Measurements from ENCODE around the gene INSIG2. TPM values are rescaled to one million over a fixed set of nuclear protein-coding genes. Genes with fewer than 3 reads are reported as not detected.

INSIG2 gene
- total RNA-seq, 2 donors from 2014 or later = 10.9 to 12.5 TPM

GRCh38 chr2:118120401-118120780 is 32.1 kb downstream of the INSIG2 start:
- H3K9me3 ChIP-seq (ENCODE audit: control insufficient read depth, low read length) = no peaks in the 10 kb centered on the region
- H3K27ac ChIP-seq (ENCODE audit: low read depth, low read length) = no peak overlapping the region
- Mint-ChIP-seq H3K36me3 (ENCODE audit: low read depth) (no peaks in the 10 kb centered on the region), H3K4me3 (no peak overlapping the region), H3K27me3 (ENCODE audit: insufficient read depth) (no peaks in the 10 kb centered on the region), H3K4me1 (peaks cover 42% of the 10 kb centered on the region), H3K27ac (no peak overlapping the region), H3K9me3 (no peaks in the 10 kb centered on the region)
- H3K4me3 ChIP-seq (ENCODE audit: low read length) = no peak overlapping the region
- no peak for TF ChIP-seq CTCF (conservative IDR thresholded peaks at IDR 0.05)
- H3K9ac ChIP-seq (ENCODE audit: extremely low read depth, low read length, poor library complexity, severe bottlenecking) = no peak overlapping the region
- no peaks in the 10 kb centered on the region for H3K36me3 ChIP-seq (ENCODE audit: control insufficient read depth, insufficient read depth, low read length)
- no peaks in the 10 kb centered on the region for H3K27me3 ChIP-seq (ENCODE audit: control insufficient read depth, insufficient read depth, low read length, poor library complexity, severe bottlenecking)
- DNase-seq = no peak
- H3K4me1 ChIP-seq (ENCODE audit: control insufficient read depth, insufficient read depth, low read length) = peaks cover 11% of the 10 kb centered on the region
- 94% methylated on average over 4 of the region's 4 CpGs; no CpG with 5 or more reads in 1 of the 2 experiments for WGBS, 2 experiments (ENCODE audit: insufficient coverage in 1 of 2, insufficient read length in 1 of 2)

GRCh38 chr2:118121101-118121500 is 32.8 kb downstream of the INSIG2 start:
- Mint-ChIP-seq H3K27me3 (ENCODE audit: insufficient read depth) (no peaks in the 10 kb centered on the region), H3K36me3 (ENCODE audit: low read depth) (no peaks in the 10 kb centered on the region), H3K4me1 (peaks cover 36% of the 10 kb centered on the region), H3K9me3 (no peaks in the 10 kb centered on the region), H3K27ac (no peak overlapping the region), H3K4me3 (no peak overlapping the region)
- no peaks in the 10 kb centered on the region for H3K36me3 ChIP-seq (ENCODE audit: control insufficient read depth, insufficient read depth, low read length)
- TF ChIP-seq CTCF (conservative IDR thresholded peaks at IDR 0.05) = no peak
- H3K9ac ChIP-seq (ENCODE audit: extremely low read depth, low read length, poor library complexity, severe bottlenecking) = no peak overlapping the region
- H3K27me3 ChIP-seq (ENCODE audit: control insufficient read depth, insufficient read depth, low read length, poor library complexity, severe bottlenecking) = no peaks in the 10 kb centered on the region
- no peak overlapping the region for H3K27ac ChIP-seq (ENCODE audit: low read depth, low read length)
- DNase-seq = no peak
- H3K9me3 ChIP-seq (ENCODE audit: control insufficient read depth, low read length) = no peaks in the 10 kb centered on the region
- H3K4me1 ChIP-seq (ENCODE audit: control insufficient read depth, insufficient read depth, low read length) = peaks cover 7% of the 10 kb centered on the region
- H3K4me3 ChIP-seq (ENCODE audit: low read length) = no peak overlapping the region

- Mint-ChIP-seq H3K27me3 (ENCODE audit: insufficient read depth) (no peaks in the 10 kb centered on the region), H3K4me1 (peaks cover 32% of the 10 kb centered on the region), H3K4me3 (no peak overlapping the region), H3K27ac (peak overlapping the region; percentile 15), H3K9me3 (no peaks in the 10 kb centered on the region), H3K36me3 (ENCODE audit: low read depth) (no peaks in the 10 kb centered on the region)
- Histone ChIP-seq H3K9ac (ENCODE audit: extremely low read depth, low read length, poor library complexity, severe bottlenecking) (no peak overlapping the region), H3K27ac (ENCODE audit: low read depth, low read length) (no peak overlapping the region), H3K4me1 (ENCODE audit: control insufficient read depth, insufficient read depth, low read length) (peaks cover 4% of the 10 kb centered on the region), H3K4me3 (ENCODE audit: low read length) (no peak overlapping the region), H3K9me3 (ENCODE audit: control insufficient read depth, low read length) (no peaks in the 10 kb centered on the region), H3K36me3 (ENCODE audit: control insufficient read depth, insufficient read depth, low read length) (no peaks in the 10 kb centered on the region), H3K27me3 (ENCODE audit: control insufficient read depth, insufficient read depth, low read length, poor library complexity, severe bottlenecking) (no peaks in the 10 kb centered on the region)
- no peak for TF ChIP-seq CTCF (conservative IDR thresholded peaks at IDR 0.05)
- no peak for DNase-seq
- 85 to 89% methylated on average over 2 of the region's 2 CpGs for WGBS, 2 experiments (ENCODE audit: insufficient coverage in 1 of 2, insufficient read length in 1 of 2)
These were observed 33.8 kb downstream of the INSIG2 start for GRCh38 chr2:118121986-118122524.
